GM10248 (cell line): ENCODE measurements around the gene DNAH1.

Source experiments
- CTCF ChIA-PET: fragments of 300-600 bp; sonication (Branson Sonifier 250); formaldehyde crosslinking; extraction: SDS; loops from one replicate; lab custom pipeline; 2021; ENCODE audit warnings: antibody characterized with exemption; lab: Yijun Ruan, JAX
- POLR2A ChIA-PET: fragments of 350-650 bp; sonication (Branson Sonifier 250); formaldehyde crosslinking; extraction: SDS; loops from one replicate; lab custom pipeline; 2020; ENCODE audit warnings: antibody characterized with exemption; lab: Yijun Ruan, JAX
- DNase-seq: peaks from one replicate; pipeline ENCODE4 v3.0.0; 2012; ENCODE audit errors: extremely low spot score
- TF ChIP-seq, protein P1 (sequence below): IDR thresholded peaks from 2 replicates; pipeline ENCODE4 v1.5.1; 2012; ENCODE audit warnings: mild to moderate bottlenecking, low read depth; ENCODE audit errors: extremely low read depth, missing control alignments, control extremely low read depth

DNAH1 gene

DNA sequence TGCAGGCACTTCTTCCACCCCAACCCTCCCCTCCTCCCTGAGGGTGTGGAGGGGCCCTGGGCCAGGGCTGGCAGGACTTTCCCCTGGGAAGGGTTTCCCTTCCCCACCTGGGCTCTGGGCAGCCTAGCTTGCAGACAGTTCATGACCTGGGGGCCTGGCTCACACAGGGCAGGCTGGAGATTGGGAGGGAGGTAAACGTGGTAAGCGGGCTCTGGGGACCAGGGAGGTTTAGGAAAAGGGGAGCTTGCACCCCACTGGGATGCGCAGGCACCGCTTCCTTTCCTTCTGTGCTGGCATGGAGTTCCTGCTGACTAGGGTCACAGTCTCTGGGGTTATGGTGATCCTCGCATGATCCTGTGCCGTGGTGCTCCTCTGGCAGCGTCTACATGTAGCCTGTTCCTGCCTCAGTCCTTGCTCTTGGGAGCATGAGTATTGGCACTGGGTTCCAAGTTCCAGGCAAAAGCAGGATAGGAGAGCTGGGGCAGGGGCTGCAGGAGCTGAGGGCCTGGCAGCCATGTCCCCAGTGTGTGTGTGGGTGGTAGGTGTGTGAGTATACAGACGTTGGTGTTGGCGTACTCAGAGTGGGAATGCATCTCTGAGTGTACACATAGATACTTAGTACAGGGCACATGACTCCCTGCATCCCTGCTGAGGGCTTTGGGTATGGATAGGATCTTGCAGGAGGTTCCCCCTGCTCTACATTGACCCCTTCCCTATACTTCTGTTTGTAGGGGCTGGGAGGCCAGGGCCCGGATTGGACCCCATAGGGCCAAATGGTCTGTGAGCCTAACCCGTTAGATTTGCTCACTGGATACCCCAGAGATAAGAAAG is 21.6 kb upstream of the DNAH1 start:
- ChIA-PET CTCF (interaction anchor here (1.0 to 18.3 kb wide), 2 partner anchors 45 to 153 kb away, joined by 3 to 290 read pairs; no protein-coding TSS in a partner anchor), POLR2A (no interaction called here)
- TF ChIP-seq, protein P1, sequence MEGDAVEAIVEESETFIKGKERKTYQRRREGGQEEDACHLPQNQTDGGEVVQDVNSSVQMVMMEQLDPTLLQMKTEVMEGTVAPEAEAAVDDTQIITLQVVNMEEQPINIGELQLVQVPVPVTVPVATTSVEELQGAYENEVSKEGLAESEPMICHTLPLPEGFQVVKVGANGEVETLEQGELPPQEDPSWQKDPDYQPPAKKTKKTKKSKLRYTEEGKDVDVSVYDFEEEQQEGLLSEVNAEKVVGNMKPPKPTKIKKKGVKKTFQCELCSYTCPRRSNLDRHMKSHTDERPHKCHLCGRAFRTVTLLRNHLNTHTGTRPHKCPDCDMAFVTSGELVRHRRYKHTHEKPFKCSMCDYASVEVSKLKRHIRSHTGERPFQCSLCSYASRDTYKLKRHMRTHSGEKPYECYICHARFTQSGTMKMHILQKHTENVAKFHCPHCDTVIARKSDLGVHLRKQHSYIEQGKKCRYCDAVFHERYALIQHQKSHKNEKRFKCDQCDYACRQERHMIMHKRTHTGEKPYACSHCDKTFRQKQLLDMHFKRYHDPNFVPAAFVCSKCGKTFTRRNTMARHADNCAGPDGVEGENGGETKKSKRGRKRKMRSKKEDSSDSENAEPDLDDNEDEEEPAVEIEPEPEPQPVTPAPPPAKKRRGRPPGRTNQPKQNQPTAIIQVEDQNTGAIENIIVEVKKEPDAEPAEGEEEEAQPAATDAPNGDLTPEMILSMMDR = no peak
- DNase-seq = no peak

DNA sequence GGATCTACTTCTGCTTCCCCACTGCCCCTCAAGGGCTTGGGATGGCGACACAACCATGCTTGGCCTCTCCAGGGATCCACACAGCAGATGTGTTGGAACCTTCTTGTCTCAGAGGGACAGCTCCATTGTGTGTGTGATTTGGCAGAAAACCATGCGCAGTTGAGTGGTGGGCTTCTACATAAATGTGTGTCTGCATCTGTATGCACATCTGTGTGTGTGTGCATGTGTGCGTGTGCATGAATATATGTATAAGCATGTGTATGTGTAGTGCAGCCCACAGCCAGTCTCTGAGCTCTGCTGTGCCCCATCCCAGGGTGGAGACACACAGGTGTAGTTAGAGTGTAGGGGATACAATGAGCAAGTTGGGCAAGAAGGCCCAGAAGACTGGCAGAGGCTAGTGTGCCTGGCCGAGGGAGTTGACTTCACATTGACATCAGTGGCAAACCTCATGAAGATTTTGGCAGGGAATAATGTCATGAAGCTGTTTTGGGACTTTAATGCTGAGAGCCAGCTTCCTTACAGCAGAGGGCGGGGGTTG is 20.4 kb upstream of the DNAH1 start:
- TF ChIP-seq, protein P1 = no peak
- POLR2A ChIA-PET = no interaction called here
- CTCF ChIA-PET = interaction anchor here (0.7 to 18.3 kb wide), 8 partner anchors 11 to 295 kb away, joined by 3 to 290 read pairs (median 3); no protein-coding TSS in a partner anchor

DNA sequence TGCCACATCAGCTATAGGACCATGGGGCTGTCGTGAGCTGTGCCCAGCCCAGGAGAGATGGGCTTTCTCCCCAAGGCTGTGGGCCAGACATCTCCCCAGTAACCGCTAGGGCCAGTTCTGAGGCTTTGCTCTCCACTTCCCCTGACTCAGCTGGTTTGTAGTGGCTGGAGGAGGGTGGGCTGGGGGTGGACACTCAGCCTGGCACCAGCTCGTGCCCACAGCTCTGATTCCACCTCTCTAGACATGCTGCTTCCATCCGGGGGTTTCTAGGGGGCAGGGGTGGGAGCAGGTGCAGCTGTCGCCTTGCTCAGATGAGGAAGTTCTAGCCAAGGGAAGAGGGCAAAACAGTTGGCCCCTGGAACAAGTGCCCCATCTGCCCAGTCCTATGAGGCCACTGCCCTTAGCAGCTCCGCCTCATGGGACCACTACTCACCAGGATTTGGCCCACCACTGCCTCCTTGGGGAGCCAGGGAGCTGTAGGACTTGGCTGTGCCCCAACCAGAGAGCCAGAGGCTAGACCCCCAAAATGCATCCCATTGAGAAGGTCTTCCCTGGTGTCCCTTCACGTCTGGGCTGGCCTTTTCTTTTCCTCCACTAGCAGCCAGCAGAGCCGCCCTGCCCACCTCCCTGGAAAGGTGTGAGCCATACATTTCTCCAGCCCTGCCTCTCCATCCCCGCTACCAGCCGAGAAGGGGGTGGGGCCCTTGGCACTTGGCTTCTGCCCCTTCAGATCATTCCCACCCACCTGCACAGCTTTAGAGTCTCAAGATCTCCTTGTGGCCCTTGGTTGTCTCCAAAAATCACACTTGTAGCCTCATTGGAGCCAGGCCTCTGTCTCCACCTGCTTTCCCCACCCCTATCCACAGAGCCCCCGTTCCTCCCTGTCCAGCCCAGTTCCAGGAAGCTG is 18.6 kb upstream of the DNAH1 start:
- TF ChIP-seq, protein P1 = no peak
- ChIA-PET POLR2A (interaction anchor here (1.8 kb wide), 1 partner anchor 19 kb away, joined by 5 read pairs; the partner anchor contains the start of gene WDR82), CTCF (interaction anchor here (0.8 to 18.3 kb wide), 11 partner anchors 8 to 88 kb away, joined by 3 to 290 read pairs (median 4); no protein-coding TSS in a partner anchor)
- no peak for DNase-seq

More for the DNA sequence above, 20.4 kb upstream of the DNAH1 start:
- DNase-seq = no peak

DNA sequence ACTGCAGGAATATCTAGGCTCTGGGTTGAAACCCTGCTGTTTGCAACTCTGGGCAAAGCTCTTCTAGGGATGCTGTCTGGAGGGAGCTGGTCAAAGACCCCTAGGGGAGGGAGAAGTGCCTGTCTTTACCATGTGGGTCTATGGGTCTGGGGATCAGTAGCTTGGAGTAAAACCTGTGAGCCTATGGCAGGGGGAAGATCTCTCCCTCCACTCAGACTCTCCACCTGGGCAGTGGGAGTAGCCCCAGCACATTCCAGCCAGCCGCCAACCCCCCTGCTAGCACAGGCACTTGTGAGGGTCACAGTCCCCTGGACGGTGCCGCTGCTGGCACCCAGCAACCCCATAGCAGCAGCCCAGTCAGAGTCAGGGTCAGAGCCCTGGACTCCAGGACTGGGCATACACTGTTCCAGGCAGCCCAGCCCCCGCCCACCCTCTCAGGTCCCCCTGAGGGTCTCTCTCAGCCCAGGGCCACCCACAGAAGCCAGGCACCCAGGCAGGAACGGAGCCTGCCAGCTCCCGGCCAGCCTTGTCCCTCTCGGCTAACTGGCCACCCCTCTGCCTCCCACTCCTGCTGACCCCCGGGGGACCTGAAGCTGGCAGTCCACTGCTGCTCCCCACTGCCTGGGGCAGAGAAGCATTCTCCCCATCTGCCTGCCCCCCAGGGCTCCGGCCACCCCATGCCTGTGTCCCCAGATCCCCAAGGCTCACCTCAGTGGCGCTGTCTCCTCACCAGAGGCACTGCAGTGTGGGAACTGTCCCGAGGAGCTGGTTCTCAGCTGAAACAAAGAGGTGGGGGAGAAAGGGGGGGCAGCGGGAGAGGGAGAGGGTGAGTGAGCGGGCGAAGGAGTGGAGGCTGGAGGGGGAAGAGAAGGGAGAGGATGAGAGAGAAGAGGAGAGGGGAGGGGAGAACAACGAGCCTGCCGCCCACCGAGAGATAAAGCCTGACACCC is 17.7 kb upstream of the DNAH1 start:
- TF ChIP-seq, protein P1 = no peak
- no peak for DNase-seq
- ChIA-PET POLR2A (interaction anchor here (0.6 kb wide), 1 partner anchor 22 kb away, joined by 5 read pairs; no protein-coding TSS in a partner anchor), CTCF (interaction anchor here (1.2 to 18.3 kb wide), 6 partner anchors 11 to 77 kb away, joined by 3 to 290 read pairs (median 4); no protein-coding TSS in a partner anchor)

DNA sequence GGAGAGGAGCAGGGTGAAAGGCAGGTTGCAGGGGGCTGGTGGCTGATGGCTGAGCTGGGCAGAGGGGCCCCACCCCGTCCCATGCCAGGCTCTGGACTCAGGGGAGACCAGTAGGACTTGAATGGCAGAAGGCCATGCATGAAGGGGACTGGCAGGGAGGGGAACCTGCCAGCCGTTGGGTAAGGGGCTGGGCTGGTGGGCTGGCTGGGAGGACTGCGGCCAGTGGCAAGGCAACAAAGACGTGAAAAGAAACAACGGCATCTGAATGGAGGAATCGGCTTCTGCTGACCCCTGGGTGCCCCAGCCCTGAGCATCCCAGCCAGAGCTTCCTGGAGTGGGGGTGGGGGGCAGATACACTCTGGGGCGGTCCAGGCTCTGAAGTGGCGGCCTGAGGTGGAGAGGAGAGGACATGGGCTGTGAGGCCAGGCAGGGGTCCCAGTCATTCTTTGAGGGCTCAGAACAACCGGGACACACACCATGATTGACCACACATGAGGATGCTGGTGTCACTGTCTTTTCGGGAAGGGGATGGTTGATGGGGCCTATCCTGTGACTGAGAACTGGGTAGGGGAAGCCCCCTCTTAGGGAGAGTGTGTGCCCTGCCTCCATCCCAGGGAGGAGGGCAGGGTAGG is 16.8 kb upstream of the DNAH1 start:
- TF ChIP-seq, protein P1 = no peak
- no peak for DNase-seq
- POLR2A ChIA-PET = no interaction called here
- CTCF ChIA-PET = interaction anchor here (0.8 to 18.3 kb wide), 7 partner anchors 12 to 149 kb away, joined by 3 to 290 read pairs (median 4); no protein-coding TSS in a partner anchor
